Endothelial cell of umbilical vein (primary cell): ENCODE results near the gene GPR17.

Experiments used
- CTCF ChIP-seq, 2 donors: IDR thresholded peaks; 1 replicate in 1 of 2; 2 replicates in 1 of 2; pipeline ENCODE4 v1.5.1; 2011; ENCODE audit warnings: low read length in 2 of 2, mild to moderate bottlenecking in 2 of 2, moderate library complexity in 2 of 2, control low read depth in 1 of 2, inconsistent platforms in 1 of 2, low read depth in 1 of 2; ENCODE audit not compliant: insufficient read depth in 1 of 2; ENCODE audit errors: extremely low read depth in 1 of 2
- FOS ChIP-seq: IDR thresholded peaks from 2 replicates; pipeline ENCODE4 v1.6.1; 2011; ENCODE audit warnings: mild to moderate bottlenecking, low read length, moderate library complexity, borderline replicate concordance; ENCODE audit not compliant: insufficient read depth

GRCh38 chr2:127673291-127674069 lies 27.5 kb downstream of the GPR17 start:
- TF ChIP-seq CTCF (IDR thresholded peaks at IDR 0.05; ENCODE audit: extremely low read depth in 1 of 2, insufficient read depth in 1 of 2, low read depth in 1 of 2, low read length in 2 of 2) (no peak), FOS (no peak)
